DMS114 treated with DMSO at 0.1 percent for 48 hours (cell line): ENCODE results near the gene RGN.
"Not testable (repeated sequence)": the region's sequence is repeated elsewhere in the genome, so short reads cannot be mapped to it uniquely, and the experiment has no call there.

ENCODE experiments used
- DNase-seq: peaks from one replicate; lab custom pipeline; 2025; ENCODE audit not compliant: unreplicated experiment; lab: John Stamatoyannopoulos, UW

RGN gene

GRCh38 chrX:47116551-47117110 lies 38.4 kb downstream of the RGN start:
- not testable (repeated sequence) for DNase-seq

GRCh38 chrX:47124466-47124865 lies 46.2 kb downstream of the RGN start:
- not testable (repeated sequence) for DNase-seq

- peak; percentile 92 for DNase-seq
These were observed 51.1 kb downstream of the RGN start for GRCh38 chrX:47129157-47129898.

GRCh38 chrX:47129899-47130358 lies 51.7 kb downstream of the RGN start:
- DNase-seq, result no peak

- no peak for DNase-seq
These were observed 55.2 kb downstream of the RGN start for GRCh38 chrX:47133493-47133892.

GRCh38 chrX:47135650-47136049 lies 57.4 kb downstream of the RGN start:
- not testable (repeated sequence) for DNase-seq

GRCh38 chrX:47138171-47138570 lies 59.9 kb downstream of the RGN start:
- DNase-seq, result no peak
